IMR-90 (cell line): Measurements from ENCODE around the gene NF1. TPM values are rescaled to one million over a fixed set of nuclear protein-coding genes. Genes with fewer than 3 reads are reported as not detected.

Source experiments
- ATAC-seq: fragments of 200-7000 bp; cut with Tn5 transposase; 2 replicates; pipeline ENCODE4 v1.9.1; 2020; ENCODE audit warnings: low read depth, mild to moderate bottlenecking, moderate library complexity
- BruUV-seq: library from RNA; stranded (reverse); fragments of 400-500 nt; replicated peaks from 2 replicates; lab custom pipeline; 2021; lab: Mats Ljungman, UMichigan
- CTCF ChIA-PET: fragments of 300-600 bp; formaldehyde crosslinking; extraction: SDS; loops from one replicate; lab custom pipeline; 2021; ENCODE audit warnings: antibody characterized with exemption; lab: Yijun Ruan, JAX
- POLR2A ChIA-PET: fragments of 300-600 bp; sonication (Branson Sonifier 250); formaldehyde crosslinking; loops from one replicate; lab custom pipeline; 2022; ENCODE audit warnings: antibody characterized with exemption; ENCODE audit not compliant: unreplicated experiment; lab: Charles Lee
- DNase-seq: peaks from one replicate; pipeline ENCODE4 v3.0.0; 2013
- H2AFZ ChIP-seq: replicated peaks from 2 replicates; pipeline ENCODE3; 2013; ENCODE audit warnings: low read length, mild to moderate bottlenecking; ENCODE audit not compliant: poor library complexity
- H2AK5ac ChIP-seq: 2 replicates; pipeline ENCODE4 v1.6.1; 2013; ENCODE audit warnings: low read depth, low read length, inconsistent platforms
- H2AK9ac ChIP-seq: replicated peaks from 2 replicates; pipeline ENCODE3; 2013; ENCODE audit warnings: mild to moderate bottlenecking, low read depth, low read length, moderate library complexity; ENCODE audit not compliant: poor library complexity
- H2BK120ac ChIP-seq: 2 replicates; pipeline ENCODE4 v1.6.1; 2013; ENCODE audit warnings: low read depth, low read length, inconsistent platforms
- H2BK15ac ChIP-seq: 3 replicates; pipeline ENCODE4 v1.6.1; 2013; ENCODE audit warnings: low read depth, low read length, inconsistent platforms
- H2BK20ac ChIP-seq: 2 replicates; pipeline ENCODE4 v1.6.1; 2013; ENCODE audit warnings: low read depth, mild to moderate bottlenecking, inconsistent platforms, low read length, moderate library complexity
- H2BK5ac ChIP-seq: 2 replicates; pipeline ENCODE4 v1.6.1; 2013; ENCODE audit warnings: mild to moderate bottlenecking, low read depth, low read length, inconsistent platforms; ENCODE audit not compliant: poor library complexity, severe bottlenecking
- H3K14ac ChIP-seq: replicated peaks from 2 replicates; pipeline ENCODE4 v1.6.1; 2013; ENCODE audit warnings: low read depth, low read length, inconsistent platforms
- H3K18ac ChIP-seq: 2 replicates; pipeline ENCODE4 v1.6.1; 2013; ENCODE audit warnings: low read depth, low read length, control low read depth
- H3K23ac ChIP-seq: 2 replicates; pipeline ENCODE4 v1.6.1; 2013; ENCODE audit warnings: low read depth, low read length, inconsistent platforms
- H3K27ac ChIP-seq: 2 replicates; pipeline ENCODE4 v1.5.1; 2013; ENCODE audit warnings: mild to moderate bottlenecking, control low read depth, low read length; ENCODE audit not compliant: insufficient read depth
- H3K27me3 ChIP-seq: 2 replicates; pipeline ENCODE4 v1.6.1; 2013; ENCODE audit warnings: low read length; ENCODE audit not compliant: control insufficient read depth, insufficient read depth
- H3K36me3 ChIP-seq: 2 replicates; pipeline ENCODE4 v1.6.1; 2013; ENCODE audit warnings: low read length, mixed read lengths; ENCODE audit not compliant: control insufficient read depth, insufficient read depth
- H3K4ac ChIP-seq: 2 replicates; pipeline ENCODE4 v1.6.1; 2013; ENCODE audit warnings: low read depth, low read length, inconsistent platforms
- H3K4me1 ChIP-seq: 2 replicates; pipeline ENCODE4 v1.6.1; 2013; ENCODE audit warnings: low read length, mixed read lengths; ENCODE audit not compliant: control insufficient read depth, insufficient read depth
- H3K4me2 ChIP-seq: 2 replicates; pipeline ENCODE4 v1.6.1; 2013; ENCODE audit warnings: low read depth, mild to moderate bottlenecking, control low read depth, low read length, moderate library complexity
- H3K4me3 ChIP-seq: 2 replicates; pipeline ENCODE4 v1.5.1; 2013; ENCODE audit warnings: low read depth, mild to moderate bottlenecking, control low read depth, low read length, moderate library complexity; ENCODE audit not compliant: insufficient read depth
- H3K56ac ChIP-seq: 2 replicates; pipeline ENCODE4 v1.6.1; 2013; ENCODE audit warnings: low read length, inconsistent platforms; ENCODE audit not compliant: insufficient read depth; ENCODE audit errors: extremely low read depth
- H3K79me1 ChIP-seq, 2 experiments: 2 replicates each; pipeline ENCODE4 v1.6.1; 2013; ENCODE audit warnings: low read length in 2 of 2, inconsistent platforms in 1 of 2, low read depth in 1 of 2
- H3K9ac ChIP-seq: 2 replicates; pipeline ENCODE4 v1.6.1; 2013; ENCODE audit warnings: low read depth, low read length, control low read depth
- H3K9me1 ChIP-seq: 2 replicates; pipeline ENCODE4 v1.6.1; 2013; ENCODE audit warnings: low read length, inconsistent platforms; ENCODE audit not compliant: insufficient read depth
- H3K9me3 ChIP-seq: 2 replicates; pipeline ENCODE4 v1.6.1; 2013; ENCODE audit warnings: low read length; ENCODE audit not compliant: control insufficient read depth, insufficient read depth
- H4K20me1 ChIP-seq: 2 replicates; pipeline ENCODE4 v1.6.1; 2013; ENCODE audit warnings: low read length, inconsistent platforms; ENCODE audit not compliant: insufficient read depth
- H4K5ac ChIP-seq: 2 replicates; pipeline ENCODE4 v1.6.1; 2013; ENCODE audit warnings: mild to moderate bottlenecking, low read depth, low read length, control low read depth
- H4K8ac ChIP-seq, 2 experiments: 2 replicates each; pipeline ENCODE4 v1.6.1; 2013; ENCODE audit warnings: low read depth in 2 of 2, low read length in 2 of 2, control low read depth in 1 of 2, inconsistent platforms in 1 of 2
- H4K91ac ChIP-seq: 2 replicates; pipeline ENCODE4 v1.6.1; 2013; ENCODE audit warnings: low read depth, low read length, inconsistent platforms; ENCODE audit not compliant: insufficient read depth
- BHLHE40 ChIP-seq: fragments of 150-350 bp; IDR thresholded peaks from 2 replicates; pipeline ENCODE4 v1.6.1; 2016; ENCODE audit warnings: mild to moderate bottlenecking, low read depth, low read length
- CEBPB ChIP-seq: IDR thresholded peaks from 2 replicates; pipeline ENCODE4 v1.6.1; 2012; ENCODE audit warnings: low read depth, low read length, improper control_type of control experiment
- CHD1 ChIP-seq: IDR thresholded peaks from 2 replicates; pipeline ENCODE4 v1.6.1; 2012; ENCODE audit warnings: low read depth, low read length, improper control_type of control experiment
- FOS ChIP-seq: fragments of 150-350 bp; IDR thresholded peaks from 2 replicates; pipeline ENCODE4 v1.6.1; 2016; ENCODE audit warnings: low read depth, low read length
- MAFK ChIP-seq: IDR thresholded peaks from 2 replicates; pipeline ENCODE4 v1.6.1; 2012; ENCODE audit warnings: low read depth, low read length, improper control_type of control experiment
- MAZ ChIP-seq: IDR thresholded peaks from 2 replicates; pipeline ENCODE4 v1.6.1; 2012; ENCODE audit warnings: low read depth, mild to moderate bottlenecking, low read length, improper control_type of control experiment, moderate library complexity, borderline replicate concordance
- MXI1 ChIP-seq: IDR thresholded peaks from 2 replicates; pipeline ENCODE4 v1.6.1; 2012; ENCODE audit warnings: low read depth, mild to moderate bottlenecking, low read length, moderate library complexity, borderline replicate concordance
- NFE2L2 ChIP-seq: fragments of 150-350 bp; IDR thresholded peaks from 2 replicates; pipeline ENCODE4 v1.6.1; 2016; ENCODE audit warnings: low read depth, mild to moderate bottlenecking, low read length
- POLR2A ChIP-seq: IDR thresholded peaks from 2 replicates; pipeline ENCODE4 v1.6.1; 2012; ENCODE audit warnings: mild to moderate bottlenecking, low read depth, low read length
- RCOR1 ChIP-seq: IDR thresholded peaks from 2 replicates; pipeline ENCODE4 v1.6.1; 2012; ENCODE audit warnings: mild to moderate bottlenecking, low read length, improper control_type of control experiment; ENCODE audit not compliant: insufficient replicate concordance
- RFX5 ChIP-seq: IDR thresholded peaks from 2 replicates; pipeline ENCODE4 v1.8.0; 2012; ENCODE audit warnings: low read depth, mild to moderate bottlenecking, low read length, moderate library complexity
- WGBS, 2 experiments: methylation state at CpG; one replicate each; pipeline versions ENCODE4 v1.1.5 to v1.1.7; 2013; ENCODE audit warnings: missing lambda C conversion rate in 2 of 2; ENCODE audit not compliant: insufficient read length in 1 of 2; ENCODE audit errors: extremely low coverage in 2 of 2; 5-methylcytosine and 5-hydroxymethylcytosine counted together
- dilution Hi-C: fragments of 300-500 bp; cut with HindIII; formaldehyde crosslinking; loops from one replicate; pipeline ENCODE4 v1.14.3; 2018; ENCODE audit warnings: low sequenced_read_pairs; ENCODE audit not compliant: unreplicated experiment
- in situ Hi-C: fragments of 300-500 bp; cut with MboI; formaldehyde crosslinking; loops from 3 replicates; pipeline ENCODE4 v1.14.3; 2019; ENCODE audit warnings: low sequenced_read_pairs, inconsistent platforms, mixed read lengths
- intact Hi-C: fragments of 100-400 bp; cut with micrococcal nuclease; formaldehyde crosslinking; loops from 2 replicates; pipeline ENCODE4 v1.10.0; 2022
- polyA plus RNA-seq, 3 experiments: library from polyadenylated mRNA; depleted of rRNA; stranded (reverse); fragments of >200 nt; gene quantifications; 2 replicates each; pipeline ENCODE4 v1.2.3, GENCODE V29; 2012; ENCODE audit warnings: low replicate concordance in 1 of 3
- total RNA-seq: library from RNA; depleted of rRNA; stranded (reverse); fragments of >200 nt; gene quantifications from 2 replicates; pipeline ENCODE4 v1.2.3, GENCODE V29; 2012
- TF ChIP-seq, protein P1 (sequence below): fragments of 150-350 bp; IDR thresholded peaks from 2 replicates; pipeline ENCODE4 v1.6.1; 2016; ENCODE audit warnings: low read depth, mild to moderate bottlenecking, low read length, moderate library complexity, borderline replicate concordance
- TF ChIP-seq, protein P2 (sequence below): conservative IDR thresholded peaks from 2 replicates; pipeline ENCODE4 v1.5.1; 2012; ENCODE audit warnings: mild to moderate bottlenecking, low read depth, low read length, improper control_type of control experiment

Gene NF1
- total and polyA plus RNA-seq, 2 of the 4 experiments (the other 2 are of a cell fraction), result 17.9 to 48.6 TPM

DNA sequence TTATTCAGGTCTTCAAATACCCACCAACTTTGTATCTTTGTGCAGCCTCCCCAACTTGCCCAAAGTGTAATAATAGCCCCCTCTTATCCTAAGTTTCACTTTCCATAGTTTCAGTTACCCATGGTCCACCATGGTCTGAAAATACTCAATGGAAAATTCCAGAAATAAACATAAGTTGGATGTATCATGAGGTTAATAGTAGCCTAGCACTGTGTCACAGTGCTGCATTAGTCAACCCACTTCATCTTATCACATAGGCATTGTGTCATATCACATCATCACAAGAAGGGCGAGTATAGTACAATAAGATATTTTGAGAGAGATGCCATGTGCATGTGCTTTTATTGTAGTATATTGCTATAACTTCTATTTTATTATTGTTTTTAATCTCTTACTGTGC is 180.3 kb downstream of the NF1 start:
- H3K18ac ChIP-seq, result peak overlapping the region; percentile 42; the same call in 1 of the 2 replicates
- DNase-seq (peak; percentile 31), ATAC-seq (no peak)
- ChIA-PET POLR2A (no interaction called here), CTCF (no interaction called here)
- no peak overlapping the region for H3K9ac ChIP-seq
- no peak overlapping the region for H3K4me2 ChIP-seq
- no peaks in the 10 kb centered on the region for H3K9me3 ChIP-seq
- no CpG with 5 or more reads among the region's 1 CpG for WGBS, 2 experiments
- peaks cover 12% of the 10 kb centered on the region for H3K36me3 ChIP-seq
- peak overlapping the region; percentile 10; the same call in 1 of the 2 replicates for H3K56ac ChIP-seq
- dilution Hi-C loops (no loop called here), in situ Hi-C loops (no loop called here), intact Hi-C loops (no loop called here)
- H2AK5ac ChIP-seq, result peak overlapping the region; percentile 43; the same call in 1 of the 2 replicates
- no peak overlapping the region for H3K4me3 ChIP-seq
- peaks cover 2% of the 10 kb centered on the region for H3K4me1 ChIP-seq
- no peak overlapping the region for H2AFZ ChIP-seq
- no peaks in the 10 kb centered on the region for H3K27me3 ChIP-seq
- H4K91ac ChIP-seq, result no peak overlapping the region
- no peak overlapping the region for H2AK9ac ChIP-seq
- peak overlapping the region; percentile 64; the same call in 1 of the 2 replicates for H3K4ac ChIP-seq
- H2BK5ac ChIP-seq, result peak overlapping the region; percentile 92
- H3K79me1 ChIP-seq, result peaks cover 9 to 25% of the 10 kb centered on the region in 2 experiments
- H2BK20ac ChIP-seq, result peak overlapping the region; percentile 55; the same call in 1 of the 2 replicates
- peak overlapping the region; percentile 55 for H2BK120ac ChIP-seq
- BruUV-seq, result no TSS peak
- H3K23ac ChIP-seq, result no peak overlapping the region; the same call in 1 of the 2 replicates
- H3K9me1 ChIP-seq, result peaks cover 12% of the 10 kb centered on the region; the same call in 1 of the 2 replicates
- H2BK15ac ChIP-seq, result peak overlapping the region; percentile 68; the same call in 1 of the 3 replicates
- no peaks in the 10 kb centered on the region for H4K20me1 ChIP-seq
- H4K8ac ChIP-seq, result peak overlapping the region in 1 of 2 experiments; percentile 56; a peak in 2 of 4 replicates
- H4K5ac ChIP-seq, result peak overlapping the region; percentile 22; the same call in 1 of the 2 replicates
- H3K14ac ChIP-seq, result peak overlapping the region; percentile 83
- TF ChIP-seq MAFK (no peak), RCOR1 (no peak), FOS (no peak), CHD1 (no peak), MXI1 (no peak), RFX5 (no peak), NFE2L2 (no peak), CEBPB (no peak), BHLHE40 (no peak), MAZ (no peak), POLR2A (no peak)
- TF ChIP-seq, protein P1, sequence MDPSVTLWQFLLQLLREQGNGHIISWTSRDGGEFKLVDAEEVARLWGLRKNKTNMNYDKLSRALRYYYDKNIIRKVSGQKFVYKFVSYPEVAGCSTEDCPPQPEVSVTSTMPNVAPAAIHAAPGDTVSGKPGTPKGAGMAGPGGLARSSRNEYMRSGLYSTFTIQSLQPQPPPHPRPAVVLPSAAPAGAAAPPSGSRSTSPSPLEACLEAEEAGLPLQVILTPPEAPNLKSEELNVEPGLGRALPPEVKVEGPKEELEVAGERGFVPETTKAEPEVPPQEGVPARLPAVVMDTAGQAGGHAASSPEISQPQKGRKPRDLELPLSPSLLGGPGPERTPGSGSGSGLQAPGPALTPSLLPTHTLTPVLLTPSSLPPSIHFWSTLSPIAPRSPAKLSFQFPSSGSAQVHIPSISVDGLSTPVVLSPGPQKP, result no peak
- TF ChIP-seq, protein P2, sequence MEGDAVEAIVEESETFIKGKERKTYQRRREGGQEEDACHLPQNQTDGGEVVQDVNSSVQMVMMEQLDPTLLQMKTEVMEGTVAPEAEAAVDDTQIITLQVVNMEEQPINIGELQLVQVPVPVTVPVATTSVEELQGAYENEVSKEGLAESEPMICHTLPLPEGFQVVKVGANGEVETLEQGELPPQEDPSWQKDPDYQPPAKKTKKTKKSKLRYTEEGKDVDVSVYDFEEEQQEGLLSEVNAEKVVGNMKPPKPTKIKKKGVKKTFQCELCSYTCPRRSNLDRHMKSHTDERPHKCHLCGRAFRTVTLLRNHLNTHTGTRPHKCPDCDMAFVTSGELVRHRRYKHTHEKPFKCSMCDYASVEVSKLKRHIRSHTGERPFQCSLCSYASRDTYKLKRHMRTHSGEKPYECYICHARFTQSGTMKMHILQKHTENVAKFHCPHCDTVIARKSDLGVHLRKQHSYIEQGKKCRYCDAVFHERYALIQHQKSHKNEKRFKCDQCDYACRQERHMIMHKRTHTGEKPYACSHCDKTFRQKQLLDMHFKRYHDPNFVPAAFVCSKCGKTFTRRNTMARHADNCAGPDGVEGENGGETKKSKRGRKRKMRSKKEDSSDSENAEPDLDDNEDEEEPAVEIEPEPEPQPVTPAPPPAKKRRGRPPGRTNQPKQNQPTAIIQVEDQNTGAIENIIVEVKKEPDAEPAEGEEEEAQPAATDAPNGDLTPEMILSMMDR, result no peak
- H3K27ac ChIP-seq, result no peak overlapping the region; the same call in 1 of the 2 replicates
